Adrenal gland (tissue), 12 donors: ENCODE data around the gene ZNF236. TPM values are rescaled to one million over a fixed set of nuclear protein-coding genes. Genes with fewer than 3 reads are reported as not detected.

ENCODE experiments used
- DNase-seq, 7 donors: peaks; one replicate each; pipeline ENCODE4 v3.0.0-alpha.2; 2019 to 2020
- H3K27ac ChIP-seq, 5 donors: fragments of 200-600 bp; sonication (generic) in 4 of 5; 1 replicate in 3 of 5; 2 replicates in 2 of 5; pipeline versions ENCODE4 v1.5.1 to v1.8.0; 2016 to 2020; ENCODE audit warnings: mild to moderate bottlenecking in 1 of 5
- H3K27me3 ChIP-seq: fragments of 200-600 bp; 2 replicates; pipeline ENCODE4 v1.8.0; 2021
- H3K36me3 ChIP-seq, 2 donors: fragments of 200-600 bp; replicated peaks in 1 of 2; 1 replicate in 1 of 2; 2 replicates in 1 of 2; pipeline versions ENCODE4 v1.5.1 to v1.8.0; 2018 to 2022
- H3K4me1 ChIP-seq, 2 donors: fragments of 200-600 bp; replicated peaks in 1 of 2; 1 replicate in 1 of 2; 2 replicates in 1 of 2; pipeline versions ENCODE4 v1.5.1 to v1.8.0; 2018 to 2021
- H3K4me3 ChIP-seq, 4 donors: fragments of 200-600 bp; sonication (generic) in 3 of 4; one replicate each; pipeline ENCODE4 v1.5.1; 2016 to 2018
- H3K9me3 ChIP-seq, 3 donors: fragments of 200-600 bp; sonication (generic) in 1 of 3; replicated peaks in 1 of 3; 1 replicate in 2 of 3; 2 replicates in 1 of 3; pipeline versions ENCODE4 v1.5.1 to v1.8.0; 2016 to 2021
- CTCF ChIP-seq, 6 experiments: fragments of 450-650 bp in 4 of 6; fragments of 200-600 bp in 2 of 6; sonication (generic) in 1 of 6; IDR thresholded peaks; 1 replicate in 5 of 6; 2 replicates in 1 of 6; pipeline versions ENCODE4 v1.5.1 to v1.8.0; 2016 to 2021; ENCODE audit warnings: antibody characterized with exemption in 6 of 6, mild to moderate bottlenecking in 2 of 6, moderate library complexity in 1 of 6
- POLR2A ChIP-seq, 2 donors: fragments of 450-650 bp; IDR thresholded peaks; one replicate each; pipeline ENCODE4 v1.6.1; 2017; ENCODE audit warnings: antibody characterized with exemption in 2 of 2, mild to moderate bottlenecking in 2 of 2, moderate library complexity in 1 of 2
- WGBS, 4 donors: extraction: QIAGEN DNeasy Blood & Tissue Kit in 2 of 4; methylation state at CpG; one replicate each; pipeline versions ENCODE4 v1.1.5 to v1.1.7; 2013 to 2017; 5-methylcytosine and 5-hydroxymethylcytosine counted together
- intact Hi-C, 2 donors: fragments of 100-400 bp; cut with DNase I; formaldehyde crosslinking; loops; one replicate each; pipeline versions ENCODE4 v1.14.1 to v1.15.0; 2022 to 2023
- polyA plus RNA-seq, 3 donors: library from polyadenylated mRNA; stranded (reverse); fragments of 200-250 nt in 2 of 3; fragments of 350-450 nt in 1 of 3; fragmentation: Illumina TruSeq in 1 of 3; extraction: RNeasy Lipid Tissue Mini Kit (QIAGEN cat#74804) in 1 of 3; gene quantifications; one replicate each; pipeline ENCODE4 v1.2.3, GENCODE V29; 2013 to 2014
- total RNA-seq, 9 donors: library from RNA; depleted of rRNA in 4 of 9; stranded (reverse); fragments of >200 nt in 4 of 9; fragments of 120-200 nt in 1 of 9; fragmentation: NEBNext Ultra II Directional in 1 of 9; extraction: Animal tissue kit (Norgen Biotek cat#: 25700) in 1 of 9; gene quantifications; one replicate each; pipeline versions ENCODE4 v1.1.0 to v1.2.4, GENCODE V29; 2013 to 2023
- donor health status: healthy with polysubstance abuse.
- donor health status: Bipolar disorder and iron deficiency.
- donor health status: DM: yes; HTN: yes; CAD: no.
- donor health status: DM: no; HTN: no; CAD: no.
- donor health status: DM: no; HTN: no; CAD: no.
- donor health status: DM: yes; HTN: yes; CAD: no.

ZNF236 gene
- total and polyA plus RNA-seq, 12 donors = 2.7 to 35.2 (median 8.1) TPM

- DNase-seq = no peak
Observed at GRCh38 chr18:76994086-76994654, 171.8 kb downstream of the ZNF236 start.

GRCh38 chr18:76995896-76996295 lies 173.5 kb downstream of the ZNF236 start:
- Histone ChIP-seq H3K27ac (no peak overlapping the region), H3K4me3 (no peak overlapping the region), H3K9me3 (no peaks in the 10 kb centered on the region), H3K27me3 (no peaks in the 10 kb centered on the region), H3K4me1 (no peaks in the 10 kb centered on the region), H3K36me3 (no peaks in the 10 kb centered on the region)
- WGBS, 4 donors = 46 to 56% (median 51%) methylated on average over 7 of the region's 7 CpGs
- DNase-seq = no peak
- no peak for TF ChIP-seq CTCF (IDR thresholded peaks at IDR 0.05)
- TF ChIP-seq POLR2A (IDR thresholded peaks at IDR 0.05) = no peak
- intact Hi-C loops = loop anchor here in 1 of 2 donors (5.0 kb wide), 1 partner anchor 216 kb away; no protein-coding TSS in a partner anchor

More at GRCh38 chr18:76994086-76994654, 171.8 kb downstream of the ZNF236 start:
- 67 to 80% (median 75%) methylated on average over 8 of the region's 8 CpGs for WGBS, 4 donors
- Histone ChIP-seq H3K36me3 (no peaks in the 10 kb centered on the region), H3K9me3 (no peaks in the 10 kb centered on the region), H3K27ac (no peak overlapping the region), H3K27me3 (no peaks in the 10 kb centered on the region), H3K4me1 (no peaks in the 10 kb centered on the region), H3K4me3 (no peak overlapping the region)
- TF ChIP-seq POLR2A (IDR thresholded peaks at IDR 0.05) (no peak), CTCF (IDR thresholded peaks at IDR 0.05) (no peak)
- intact Hi-C loops = no loop called here

- 68 to 76% (median 74%) methylated on average over 7 of the region's 7 CpGs for WGBS, 4 donors
- Histone ChIP-seq H3K27me3 (no peaks in the 10 kb centered on the region), H3K4me3 (no peak overlapping the region), H3K4me1 (no peaks in the 10 kb centered on the region), H3K27ac (no peak overlapping the region), H3K36me3 (no peaks in the 10 kb centered on the region), H3K9me3 (no peaks in the 10 kb centered on the region)
- no peak for DNase-seq
- TF ChIP-seq CTCF (IDR thresholded peaks at IDR 0.05) (no peak), POLR2A (IDR thresholded peaks at IDR 0.05) (no peak)
- intact Hi-C loops = loop anchor here in 1 of 2 donors (5.0 kb wide), 1 partner anchor 216 kb away; no protein-coding TSS in a partner anchor
Observed at GRCh38 chr18:76996429-76996828, 174.1 kb downstream of the ZNF236 start.

GRCh38 chr18:76997951-76998808 lies 175.8 kb downstream of the ZNF236 start:
- intact Hi-C loops = loop anchor here in 1 of 2 donors (5.0 kb wide), 1 partner anchor 214 kb away; no protein-coding TSS in a partner anchor
- no peaks in the 10 kb centered on the region for H3K27me3 ChIP-seq
- no peak overlapping the region for H3K27ac ChIP-seq
- H3K4me3 ChIP-seq = no peak overlapping the region
- no peaks in the 10 kb centered on the region for H3K9me3 ChIP-seq
- 77 to 87% (median 82%) methylated on average over 30 to 38 of the region's 38 CpGs for WGBS, 4 donors
- no peaks in the 10 kb centered on the region for H3K36me3 ChIP-seq
- no peak for DNase-seq
- H3K4me1 ChIP-seq = no peaks in the 10 kb centered on the region
- TF ChIP-seq POLR2A (IDR thresholded peaks at IDR 0.05) (no peak), CTCF (IDR thresholded peaks at IDR 0.05) (no peak)
